Loucy (cell line): ENCODE measurements around the gene MACROD1.

ENCODE experiments used
- H2AFZ ChIP-seq: fragments of 200-600 bp; sonication (generic); 2 replicates; pipeline ENCODE4 v1.6.0; 2016; ENCODE audit warnings: antibody characterized with exemption, mild to moderate bottlenecking, low read length, moderate library complexity
- H3F3A ChIP-seq: fragments of 200-600 bp; 2 replicates; pipeline ENCODE4 v1.6.0; 2016; ENCODE audit warnings: antibody characterized with exemption, low read depth, mild to moderate bottlenecking
- H3K27me3 ChIP-seq: fragments of 200-600 bp; sonication (generic); 2 replicates; pipeline ENCODE4 v1.6.1; 2014; ENCODE audit warnings: low read length, mild to moderate bottlenecking; ENCODE audit not compliant: insufficient read depth, poor library complexity, severe bottlenecking
- H3K36me3 ChIP-seq: fragments of 200-600 bp; sonication (generic); 2 replicates; pipeline ENCODE4 v1.6.1; 2016; ENCODE audit warnings: low read length; ENCODE audit not compliant: insufficient read depth
- H3K4me1 ChIP-seq: fragments of 200-600 bp; sonication (generic); 2 replicates; pipeline ENCODE4 v1.5.1; 2014; ENCODE audit warnings: low read length, mild to moderate bottlenecking; ENCODE audit not compliant: insufficient read depth, poor library complexity, severe bottlenecking
- H3K4me2 ChIP-seq: fragments of 200-600 bp; sonication (generic); 2 replicates; pipeline ENCODE4 v1.6.0; 2014; ENCODE audit warnings: antibody characterized with exemption, low read length, low read depth, mild to moderate bottlenecking; ENCODE audit not compliant: poor library complexity, severe bottlenecking
- H3K4me3 ChIP-seq: fragments of 200-600 bp; sonication (generic); 2 replicates; pipeline ENCODE4 v1.5.1; 2014; ENCODE audit warnings: low read length, mild to moderate bottlenecking, mixed read lengths; ENCODE audit not compliant: poor library complexity, severe bottlenecking
- H3K79me2 ChIP-seq: fragments of 200-600 bp; sonication (generic); 2 replicates; pipeline ENCODE4 v1.6.1; 2014; ENCODE audit warnings: low read length; ENCODE audit not compliant: insufficient read depth
- H3K9ac ChIP-seq: fragments of 200-600 bp; sonication (generic); 2 replicates; pipeline ENCODE4 v1.6.0; 2014; ENCODE audit warnings: mild to moderate bottlenecking, low read depth, low read length, moderate library complexity; ENCODE audit not compliant: poor library complexity, severe bottlenecking
- H3K9me2 ChIP-seq: fragments of 200-600 bp; sonication (generic); replicated peaks from 2 replicates; pipeline ENCODE4 v1.6.1; 2016; ENCODE audit warnings: low read depth, low read length, mixed read lengths
- H3K9me3 ChIP-seq: fragments of 200-600 bp; sonication (generic); 2 replicates; pipeline ENCODE4 v1.6.1; 2014; ENCODE audit warnings: mild to moderate bottlenecking, antibody characterized with exemption, low read length, low read depth; ENCODE audit not compliant: insufficient read depth
- H4K20me1 ChIP-seq: fragments of 200-600 bp; sonication (generic); 2 replicates; pipeline ENCODE4 v1.6.0; 2014; ENCODE audit warnings: antibody characterized with exemption, low read length, mild to moderate bottlenecking; ENCODE audit not compliant: insufficient read depth, poor library complexity, severe bottlenecking
- CTCF ChIP-seq: fragments of 200-600 bp; sonication (generic); conservative IDR thresholded peaks from 2 replicates; pipeline ENCODE4 v1.5.1; 2014; ENCODE audit warnings: mild to moderate bottlenecking, antibody characterized with exemption, low read length
- EZH2phosphoT487 ChIP-seq: fragments of 200-600 bp; IDR thresholded peaks from 2 replicates; pipeline ENCODE4 v1.6.1; 2018; ENCODE audit warnings: antibody characterized with exemption, mild to moderate bottlenecking, moderate library complexity, borderline replicate concordance

MACROD1 gene

DNA sequence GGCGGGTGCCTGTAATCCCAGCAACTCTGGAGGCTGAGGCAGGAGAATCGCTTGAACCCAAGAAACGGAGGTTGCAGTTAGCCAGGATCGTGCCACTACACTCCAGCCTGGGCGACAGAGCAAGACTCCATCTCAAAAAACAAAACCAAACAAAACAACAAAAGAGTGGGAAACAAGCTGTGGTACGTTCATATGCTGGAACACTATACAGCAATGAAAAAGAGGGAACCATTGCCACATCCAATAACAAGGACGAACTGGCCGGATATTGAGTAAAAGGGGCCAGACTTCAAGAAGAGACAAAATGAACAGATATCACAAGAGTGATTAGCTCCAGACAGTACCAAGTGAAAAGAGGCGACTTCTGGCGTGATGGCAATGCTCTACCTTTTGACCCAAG lies 4.9 kb downstream of the MACROD1 start:
- H3F3A ChIP-seq: no peaks in the 10 kb centered on the region
- no peaks in the 10 kb centered on the region for H3K36me3 ChIP-seq
- H3K9me3 ChIP-seq: no peaks in the 10 kb centered on the region
- H3K4me1 ChIP-seq: peaks cover 11% of the 10 kb centered on the region
- H3K79me2 ChIP-seq: peaks cover 16% of the 10 kb centered on the region; the same call in 1 of the 2 replicates
- no peak overlapping the region for H3K4me3 ChIP-seq
- H3K4me2 ChIP-seq: no peak overlapping the region
- TF ChIP-seq CTCF (no peak), EZH2phosphoT487 (no peak)
- H3K9me2 ChIP-seq: no peaks in the 10 kb centered on the region
- no peak overlapping the region for H3K9ac ChIP-seq
- H4K20me1 ChIP-seq: peaks cover 3% of the 10 kb centered on the region
- H2AFZ ChIP-seq: no peak overlapping the region
- H3K27me3 ChIP-seq: no peaks in the 10 kb centered on the region

DNA sequence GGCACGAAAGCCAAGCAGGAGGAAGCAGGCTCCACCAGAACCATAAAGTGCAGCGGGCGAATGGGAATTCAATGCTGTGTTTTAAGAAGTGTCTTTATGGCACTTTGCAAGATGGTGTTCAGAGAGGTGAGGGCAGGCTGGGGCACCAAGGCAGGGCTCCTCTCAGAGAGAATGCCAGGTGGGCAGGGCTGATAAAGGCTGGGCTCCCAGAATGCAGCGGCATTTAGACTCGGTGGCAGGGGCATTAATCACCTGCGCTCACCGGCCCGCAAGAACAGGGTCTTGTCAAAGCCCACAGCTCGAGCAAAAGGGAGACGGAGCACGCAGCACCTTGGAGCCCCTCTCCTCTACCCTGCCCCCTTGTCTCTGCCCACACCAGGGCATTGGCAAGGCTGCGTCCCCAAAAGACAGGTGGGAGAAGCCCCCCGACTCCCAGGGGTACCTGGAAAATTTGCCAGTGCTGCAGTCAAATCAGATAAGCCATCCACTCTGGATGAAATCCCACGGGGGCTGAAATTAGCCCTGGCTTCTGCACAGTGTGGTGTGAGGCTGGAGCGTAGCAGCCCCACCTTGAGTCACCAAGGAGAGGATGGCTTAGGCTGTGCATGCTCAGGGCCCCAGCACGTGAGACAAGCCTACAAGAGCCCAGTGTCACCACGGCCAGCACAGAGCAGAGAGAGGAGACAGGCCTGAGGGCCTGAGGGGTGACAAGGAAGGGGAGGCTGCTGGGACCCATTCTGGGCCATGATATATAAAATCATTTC lies 8.1 kb downstream of the MACROD1 start:
- Histone ChIP-seq H3K27me3 (no peaks in the 10 kb centered on the region), H3K4me2 (no peak overlapping the region), H3K9me3 (no peaks in the 10 kb centered on the region), H4K20me1 (no peaks in the 10 kb centered on the region), H3K9me2 (no peaks in the 10 kb centered on the region), H3F3A (no peaks in the 10 kb centered on the region), H2AFZ (no peak overlapping the region), H3K36me3 (no peaks in the 10 kb centered on the region), H3K79me2 (no peaks in the 10 kb centered on the region), H3K4me3 (no peak overlapping the region), H3K4me1 (no peaks in the 10 kb centered on the region), H3K9ac (no peak overlapping the region)
- no peak for TF ChIP-seq CTCF

DNA sequence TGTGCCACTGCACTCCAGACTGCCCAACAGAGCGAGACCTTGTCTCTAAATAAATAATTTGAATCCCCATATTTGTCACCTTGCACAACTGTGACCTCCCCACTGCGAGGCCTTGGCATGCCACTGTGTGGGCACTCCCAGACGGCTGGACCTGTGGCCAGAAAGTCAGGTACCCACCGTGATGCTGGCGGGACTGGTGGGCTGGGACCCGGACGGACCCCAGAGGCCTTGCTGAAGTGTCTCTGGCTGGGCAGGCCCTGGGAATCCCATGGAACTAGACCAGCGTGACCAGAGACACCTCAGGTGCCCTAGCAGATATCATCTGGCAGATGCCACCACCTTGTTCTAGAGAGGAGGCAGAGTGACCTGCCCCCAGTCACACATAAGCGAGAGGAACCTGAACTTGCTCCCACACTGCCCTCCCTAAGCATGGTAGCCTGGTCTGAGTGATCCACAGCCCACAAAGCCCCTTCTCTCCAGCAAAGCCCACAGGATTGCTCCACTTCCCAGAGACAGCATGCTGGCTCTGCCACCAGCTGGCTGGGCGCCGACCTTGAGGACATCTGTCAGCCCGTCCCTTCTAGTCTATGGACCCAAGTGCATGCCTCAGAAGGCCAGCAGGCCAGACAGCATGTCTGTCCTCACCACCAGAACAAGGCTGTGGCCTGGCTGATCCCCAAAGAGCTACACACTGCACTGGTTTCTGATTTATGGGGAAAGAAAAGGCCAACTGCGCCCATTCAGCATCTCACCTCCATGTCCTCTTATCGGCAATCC lies 9.5 kb downstream of the MACROD1 start:
- Histone ChIP-seq H3K4me1 (no peaks in the 10 kb centered on the region), H3K4me3 (no peak overlapping the region), H3K9me2 (no peaks in the 10 kb centered on the region), H3K4me2 (no peak overlapping the region), H4K20me1 (no peaks in the 10 kb centered on the region), H3K36me3 (no peaks in the 10 kb centered on the region), H3K9ac (no peak overlapping the region), H3K9me3 (no peaks in the 10 kb centered on the region), H2AFZ (no peak overlapping the region), H3F3A (no peaks in the 10 kb centered on the region), H3K27me3 (no peaks in the 10 kb centered on the region), H3K79me2 (no peaks in the 10 kb centered on the region)
- TF ChIP-seq EZH2phosphoT487 (no peak), CTCF (no peak)
